Inflammatory macrophage (primary cell): ENCODE measurements around the gene TCAF1.
A peak's percentile ranks its signal among the peaks of the same experiment; 100 is the strongest.

Experiments
- DNase-seq, 2 donors: peaks; one replicate each; pipeline ENCODE4 v3.0.0-alpha.2; 2020 to 2022
- total RNA-seq, 18 experiments: gene quantifications; one replicate each; lab custom pipeline; 2026; ENCODE audit warnings: mixed read lengths in 6 of 18, inconsistent platforms in 2 of 18; lab: John Stamatoyannopoulos, UW

Gene TCAF1, protein sequence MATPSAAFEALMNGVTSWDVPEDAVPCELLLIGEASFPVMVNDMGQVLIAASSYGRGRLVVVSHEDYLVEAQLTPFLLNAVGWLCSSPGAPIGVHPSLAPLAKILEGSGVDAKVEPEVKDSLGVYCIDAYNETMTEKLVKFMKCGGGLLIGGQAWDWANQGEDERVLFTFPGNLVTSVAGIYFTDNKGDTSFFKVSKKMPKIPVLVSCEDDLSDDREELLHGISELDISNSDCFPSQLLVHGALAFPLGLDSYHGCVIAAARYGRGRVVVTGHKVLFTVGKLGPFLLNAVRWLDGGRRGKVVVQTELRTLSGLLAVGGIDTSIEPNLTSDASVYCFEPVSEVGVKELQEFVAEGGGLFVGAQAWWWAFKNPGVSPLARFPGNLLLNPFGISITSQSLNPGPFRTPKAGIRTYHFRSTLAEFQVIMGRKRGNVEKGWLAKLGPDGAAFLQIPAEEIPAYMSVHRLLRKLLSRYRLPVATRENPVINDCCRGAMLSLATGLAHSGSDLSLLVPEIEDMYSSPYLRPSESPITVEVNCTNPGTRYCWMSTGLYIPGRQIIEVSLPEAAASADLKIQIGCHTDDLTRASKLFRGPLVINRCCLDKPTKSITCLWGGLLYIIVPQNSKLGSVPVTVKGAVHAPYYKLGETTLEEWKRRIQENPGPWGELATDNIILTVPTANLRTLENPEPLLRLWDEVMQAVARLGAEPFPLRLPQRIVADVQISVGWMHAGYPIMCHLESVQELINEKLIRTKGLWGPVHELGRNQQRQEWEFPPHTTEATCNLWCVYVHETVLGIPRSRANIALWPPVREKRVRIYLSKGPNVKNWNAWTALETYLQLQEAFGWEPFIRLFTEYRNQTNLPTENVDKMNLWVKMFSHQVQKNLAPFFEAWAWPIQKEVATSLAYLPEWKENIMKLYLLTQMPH
- total RNA-seq, result 3.6 to 19.0 (median 12.3) reads per million in 18 experiments

DNA sequence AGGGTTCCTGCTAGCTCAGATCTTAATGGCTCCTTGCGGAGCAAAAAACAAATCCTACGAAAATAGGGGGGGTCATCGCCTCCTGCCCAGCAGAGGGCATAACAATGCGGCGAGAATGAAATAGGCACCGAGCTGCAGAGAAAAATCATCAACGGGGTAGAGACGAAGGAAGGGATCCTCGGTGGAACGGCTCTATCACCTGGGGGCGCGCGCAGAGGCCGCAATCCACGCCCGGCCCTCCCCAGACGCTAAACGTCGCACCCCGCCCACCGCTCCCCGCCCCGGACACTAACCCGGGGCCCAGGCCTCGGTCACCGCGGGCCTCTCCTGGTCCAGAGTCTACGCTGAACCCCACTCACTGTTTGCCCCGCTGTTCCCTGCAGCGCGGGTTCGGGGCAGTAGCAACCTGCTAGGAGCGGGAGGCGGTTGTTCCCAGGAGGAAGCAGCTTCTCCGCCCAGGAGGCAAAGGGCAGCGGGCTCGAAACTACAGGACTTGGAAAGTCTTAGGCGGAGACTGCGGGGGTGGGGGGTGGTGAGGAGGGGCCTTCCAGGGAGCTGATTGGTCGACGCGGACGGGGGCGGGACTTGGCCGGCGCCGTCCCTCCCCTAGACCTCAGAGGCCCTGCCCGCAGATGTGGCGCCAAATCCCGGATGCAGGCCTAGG lies at the start of gene TCAF1:
TSS of gene TCAF1 (minus strand) at position 509 of the 664 bp plus-strand sequence. CDS start 25,568 bp downstream, outside the sequence.
- peak; percentile 93 to 96 for DNase-seq

- DNase-seq, result no peak
Measured at GRCh38 chr7:143948733-143949132, 46.8 kb upstream of the TCAF1 start.

- DNase-seq, result no peak
Measured at GRCh38 chr7:143947111-143947510, 45.1 kb upstream of the TCAF1 start.

DNA sequence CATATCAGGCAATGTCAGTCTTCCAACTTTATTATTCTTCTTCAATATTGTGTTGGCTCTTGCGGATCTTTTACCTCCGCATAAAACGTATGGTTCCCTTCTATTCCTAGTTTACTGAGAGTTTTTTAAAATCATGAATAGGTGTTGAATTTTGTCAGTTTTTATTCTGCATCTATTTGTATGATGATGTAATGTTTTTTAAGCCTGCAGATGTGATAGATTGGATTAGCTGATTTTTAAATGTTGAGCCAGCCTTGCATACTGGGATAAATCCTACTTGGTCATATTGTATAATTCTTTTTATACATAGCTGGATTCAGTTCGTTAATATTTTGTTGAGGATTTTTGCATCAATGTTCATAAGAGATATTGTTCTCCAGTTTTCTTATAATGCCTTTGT lies 43.4 kb upstream of the TCAF1 start:
- no peak for DNase-seq

DNA sequence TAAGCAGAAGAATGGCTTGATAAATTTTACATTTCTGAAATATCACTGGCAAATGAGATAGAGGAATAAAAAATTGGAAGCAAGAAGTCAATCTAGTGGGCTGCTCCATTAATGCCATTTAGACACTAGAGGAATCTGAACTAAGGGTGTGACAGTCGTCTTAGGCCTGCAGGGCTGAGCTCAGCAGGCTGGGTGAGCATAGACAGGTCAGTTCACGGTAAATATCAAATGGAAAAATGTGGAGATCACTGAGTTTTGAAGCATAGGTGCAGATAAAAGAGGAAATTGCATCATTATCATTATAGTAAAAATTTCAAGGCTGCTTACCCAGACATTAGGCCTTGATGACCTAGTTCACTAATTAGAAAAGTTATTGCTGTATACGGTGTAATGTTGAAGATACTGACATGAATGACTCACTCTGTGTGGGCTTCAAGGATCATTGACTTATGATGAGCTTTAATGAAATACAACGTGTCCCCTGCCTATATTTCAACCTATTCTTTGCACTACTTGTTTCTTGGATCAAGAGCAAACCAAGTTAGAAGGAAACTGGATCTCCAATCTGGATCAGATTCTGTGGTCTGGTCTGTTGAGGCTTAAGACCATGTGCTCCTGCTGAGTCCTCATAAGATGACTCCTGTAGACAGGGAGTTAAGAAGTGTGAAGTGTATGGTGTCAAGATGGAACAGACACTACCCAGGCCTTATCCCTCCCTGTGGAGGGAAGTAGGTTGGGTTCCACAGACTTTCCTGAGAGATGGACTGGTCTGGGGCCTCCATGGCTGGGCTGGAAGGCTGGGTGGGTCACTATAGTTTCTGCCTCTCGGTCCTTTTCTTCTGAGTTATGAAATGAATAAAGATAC lies 36.6 kb upstream of the TCAF1 start:
- DNase-seq, result no peak

GRCh38 chr7:143936087-143937009 lies 34.4 kb upstream of the TCAF1 start:
- DNase-seq, result no peak

- DNase-seq, result no peak
Measured at GRCh38 chr7:143934526-143935325, 32.8 kb upstream of the TCAF1 start, which contains the start of gene OR2F2. OR2F2 (plus strand) TSS chr7:143935233; CDS start chr7:143935233, 0 bp downstream.

DNA sequence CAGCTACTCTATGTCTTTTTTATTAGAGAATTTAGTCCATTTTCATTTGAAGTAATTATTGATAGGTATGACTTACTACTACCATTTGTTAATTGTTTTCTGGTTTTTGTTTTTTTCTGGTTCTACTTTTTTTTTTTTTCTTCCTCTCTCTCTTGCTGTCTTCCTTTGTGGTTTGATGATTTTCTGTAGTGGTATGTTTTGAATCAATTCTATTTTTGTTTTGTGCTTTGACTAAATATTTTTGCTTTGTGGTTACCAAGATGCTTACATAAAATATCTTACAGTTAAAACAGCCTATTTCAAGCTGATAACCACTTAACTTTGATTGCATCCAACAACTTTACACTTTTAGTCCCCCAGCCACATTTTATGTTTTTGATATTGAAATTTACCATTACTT lies 29.8 kb upstream of the TCAF1 start:
- no peak for DNase-seq

GRCh38 chr7:143929224-143929920 lies 27.4 kb upstream of the TCAF1 start:
- no peak for DNase-seq

GRCh38 chr7:143924851-143925250 lies 22.9 kb upstream of the TCAF1 start:
- no peak for DNase-seq

- no peak for DNase-seq
Measured at GRCh38 chr7:143914938-143915652, 13.1 kb upstream of the TCAF1 start.

- DNase-seq, result no peak
Measured at GRCh38 chr7:143913945-143914615, 12.1 kb upstream of the TCAF1 start.

DNA sequence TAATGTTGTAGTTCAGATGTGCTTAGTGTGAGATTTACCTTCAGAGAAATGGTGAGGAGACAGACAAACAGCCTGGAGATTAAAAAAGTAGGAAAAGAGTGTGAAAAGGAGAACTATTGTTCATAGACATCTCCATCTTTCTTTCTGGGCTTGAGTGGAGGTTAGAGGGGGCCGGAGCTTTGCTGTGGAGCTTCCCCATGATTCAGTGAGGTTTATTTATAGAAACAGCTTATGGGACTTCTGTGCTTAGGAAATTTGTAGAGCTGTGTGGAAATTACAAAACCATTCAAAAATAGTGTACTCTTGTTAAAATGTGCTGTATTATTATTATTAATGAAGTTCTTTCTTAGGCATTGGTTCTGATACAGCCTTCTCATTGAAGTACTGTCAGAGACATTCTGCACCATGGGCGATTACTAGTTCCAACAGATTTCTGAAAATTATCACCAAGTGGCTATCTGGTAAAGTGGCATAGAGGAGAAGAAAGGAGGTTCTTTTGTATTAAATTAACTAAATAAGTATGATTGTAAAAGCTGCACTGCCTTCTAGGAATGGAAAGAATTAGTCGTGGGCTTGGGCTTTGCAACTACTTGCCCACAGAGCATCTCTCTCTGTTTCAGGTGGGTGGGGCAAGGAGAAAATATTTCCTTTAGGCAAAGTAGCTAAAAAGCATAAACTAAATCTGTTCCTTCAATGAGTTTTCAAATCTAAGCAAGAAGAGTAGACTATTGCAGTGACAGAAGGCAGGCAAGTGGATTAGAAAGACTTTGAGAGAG lies 8.7 kb upstream of the TCAF1 start:
- no peak for DNase-seq

GRCh38 chr7:143909863-143910262 lies 7.9 kb upstream of the TCAF1 start:
- DNase-seq, result no peak

- DNase-seq, result no peak
Measured at GRCh38 chr7:143908120-143908519, 6.1 kb upstream of the TCAF1 start.

DNA sequence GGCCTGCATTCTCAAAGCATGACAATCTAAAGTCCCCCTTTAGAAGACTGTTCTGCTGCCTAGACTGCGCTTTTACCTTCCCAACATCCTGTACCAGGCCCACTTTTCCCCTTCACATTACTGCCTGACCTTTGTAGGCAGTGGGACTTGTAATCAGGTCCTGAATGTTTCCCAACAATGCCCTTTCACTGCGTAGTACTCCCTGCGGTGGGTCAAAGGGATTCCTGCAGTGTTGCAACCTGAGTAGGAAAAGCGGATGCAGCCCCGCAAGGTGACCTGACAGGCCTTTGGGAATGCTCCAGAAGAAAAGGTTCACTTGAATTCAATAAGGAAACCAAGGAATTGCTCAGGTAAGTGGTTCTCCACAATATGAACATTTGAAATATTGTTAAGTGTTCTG lies 4.9 kb upstream of the TCAF1 start:
- DNase-seq, result no peak

DNA sequence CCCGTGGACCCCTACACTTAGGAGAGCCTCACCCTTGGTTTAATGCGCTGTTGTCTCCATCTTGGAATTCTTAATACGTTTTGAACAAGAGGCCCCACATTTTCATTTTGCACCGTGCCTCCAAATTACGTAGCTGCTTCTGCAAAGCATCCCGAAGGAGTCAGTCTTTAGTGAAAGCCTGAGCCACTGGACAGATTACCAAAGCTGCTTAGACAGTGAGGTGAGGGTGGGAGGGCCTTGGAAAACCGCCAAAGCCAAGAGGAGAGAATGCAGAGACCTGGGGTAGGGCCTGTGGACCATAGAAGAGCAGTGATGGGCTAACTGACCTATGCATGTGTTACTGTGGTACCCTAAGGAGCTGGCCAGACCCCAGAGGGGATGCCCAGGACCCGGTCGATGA lies 4.2 kb upstream of the TCAF1 start:
- DNase-seq, result no peak
